Stimulated activated CD4-positive, alpha-beta T cell treated with anti-CD3 and anti-CD28 coated beads, Interleukin-4, amount 100 ng/mL, for 48 hours (primary cell): ENCODE data around the gene FAM13A.

Source experiments
- DNase-seq, 2 donors: peaks; one replicate each; pipeline ENCODE4 v3.0.0-alpha.2; 2020; ENCODE audit warnings: low read depth in 2 of 2

FAM13A gene

DNA sequence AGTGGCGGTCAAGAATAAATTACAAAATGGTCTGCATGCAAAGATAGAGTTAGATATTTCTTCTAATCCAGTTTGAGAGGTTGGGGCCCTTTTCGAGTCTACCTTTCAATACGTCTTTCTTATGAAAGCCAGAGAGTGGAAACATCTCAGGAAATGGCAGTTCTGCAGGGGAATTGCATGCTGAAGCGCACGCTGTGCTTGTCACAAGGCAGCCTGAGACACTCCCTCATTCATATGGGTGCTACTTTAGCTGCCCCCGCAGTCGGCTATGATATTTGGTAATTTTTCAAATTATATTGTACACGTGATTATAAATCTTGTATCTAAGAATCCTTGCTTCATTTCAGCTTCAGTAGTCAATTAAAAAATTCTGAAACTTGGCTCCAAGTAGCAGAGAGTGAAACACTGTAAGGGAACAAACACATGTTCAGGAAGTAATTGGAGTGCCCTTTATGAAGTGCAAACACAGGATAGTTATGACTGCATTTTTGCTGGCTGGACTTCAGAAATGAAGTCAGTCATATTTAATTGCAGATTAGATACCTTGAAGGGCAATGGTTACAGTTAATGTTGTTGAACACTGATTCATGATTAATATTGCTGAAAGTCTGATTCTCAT lies 213.8 kb downstream of the FAM13A start:
- no peak for DNase-seq

DNA sequence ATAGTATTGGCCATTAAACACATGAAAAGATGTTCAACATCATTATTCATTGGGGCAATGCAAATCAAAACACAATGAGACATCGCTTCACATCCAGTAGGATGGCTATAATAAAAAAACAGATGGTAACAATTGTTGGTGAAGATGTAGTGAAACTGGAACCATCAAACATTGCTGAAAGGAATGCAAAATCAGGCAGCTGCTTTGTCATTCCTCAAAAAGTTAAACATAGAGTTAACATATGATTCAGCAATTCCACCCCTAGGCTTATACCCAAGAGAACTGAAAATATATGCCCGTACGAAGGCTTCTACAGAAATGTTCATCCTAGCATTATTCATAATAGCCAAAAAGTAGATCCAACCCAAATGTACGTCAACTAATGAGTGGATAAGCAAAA lies 215.3 kb downstream of the FAM13A start:
- DNase-seq = no peak

DNA sequence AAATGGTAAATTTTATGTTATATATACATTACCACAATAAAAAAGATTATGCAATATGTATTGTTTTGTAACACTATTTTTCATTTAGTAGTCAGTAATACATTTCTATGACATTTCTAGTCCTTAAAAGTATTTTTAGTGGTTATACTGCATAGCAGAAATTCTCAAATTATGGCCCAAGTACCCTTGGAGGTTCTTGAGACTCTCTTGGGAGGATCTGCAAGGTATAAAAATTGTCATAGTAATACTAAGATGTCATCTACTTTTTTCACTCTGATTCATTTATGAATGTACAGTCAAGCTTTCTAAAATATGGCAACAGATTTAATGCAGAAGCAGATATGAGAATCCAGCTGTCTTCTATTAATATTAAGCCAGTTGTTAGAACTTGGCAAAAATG lies 220.8 kb downstream of the FAM13A start:
- DNase-seq = no peak

DNA sequence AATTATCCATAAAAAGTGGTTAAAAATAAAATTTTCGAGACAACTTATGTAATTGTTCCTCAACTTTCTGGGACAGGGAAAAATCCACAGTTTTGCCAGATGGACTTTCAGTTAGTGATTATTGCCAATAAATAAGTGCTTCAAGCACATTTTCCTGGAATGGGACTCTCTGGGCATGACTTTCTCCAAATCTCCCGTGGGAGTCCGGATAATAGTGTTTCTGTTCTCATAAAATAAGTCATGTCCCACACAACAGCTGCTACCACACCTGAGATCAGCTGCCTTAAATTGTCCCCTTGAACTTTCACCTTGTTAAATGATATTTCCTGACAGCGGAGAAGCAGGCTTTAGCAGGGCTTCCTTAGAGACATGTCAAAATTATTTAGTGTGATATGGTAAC lies 226.0 kb downstream of the FAM13A start:
- no peak for DNase-seq

DNA sequence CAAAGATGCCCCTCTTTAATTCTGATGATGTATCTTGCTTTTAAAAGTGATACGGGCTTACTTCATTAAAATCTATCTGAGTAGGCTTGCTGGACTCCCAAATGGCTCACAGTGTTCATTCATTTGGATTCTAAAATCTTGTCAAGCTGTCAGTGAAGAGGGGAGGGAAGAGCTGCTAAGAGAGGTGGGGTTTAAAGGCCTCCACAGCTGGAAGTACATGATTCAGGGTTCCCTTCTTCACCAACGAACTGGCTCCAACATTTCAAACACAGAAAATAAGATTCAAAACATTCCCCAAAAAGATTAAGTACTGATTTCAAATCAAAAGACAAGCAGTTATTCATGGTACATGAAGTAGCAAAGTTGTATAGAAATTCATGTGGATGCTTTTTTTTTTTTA lies 226.4 kb downstream of the FAM13A start:
- no peak for DNase-seq

DNA sequence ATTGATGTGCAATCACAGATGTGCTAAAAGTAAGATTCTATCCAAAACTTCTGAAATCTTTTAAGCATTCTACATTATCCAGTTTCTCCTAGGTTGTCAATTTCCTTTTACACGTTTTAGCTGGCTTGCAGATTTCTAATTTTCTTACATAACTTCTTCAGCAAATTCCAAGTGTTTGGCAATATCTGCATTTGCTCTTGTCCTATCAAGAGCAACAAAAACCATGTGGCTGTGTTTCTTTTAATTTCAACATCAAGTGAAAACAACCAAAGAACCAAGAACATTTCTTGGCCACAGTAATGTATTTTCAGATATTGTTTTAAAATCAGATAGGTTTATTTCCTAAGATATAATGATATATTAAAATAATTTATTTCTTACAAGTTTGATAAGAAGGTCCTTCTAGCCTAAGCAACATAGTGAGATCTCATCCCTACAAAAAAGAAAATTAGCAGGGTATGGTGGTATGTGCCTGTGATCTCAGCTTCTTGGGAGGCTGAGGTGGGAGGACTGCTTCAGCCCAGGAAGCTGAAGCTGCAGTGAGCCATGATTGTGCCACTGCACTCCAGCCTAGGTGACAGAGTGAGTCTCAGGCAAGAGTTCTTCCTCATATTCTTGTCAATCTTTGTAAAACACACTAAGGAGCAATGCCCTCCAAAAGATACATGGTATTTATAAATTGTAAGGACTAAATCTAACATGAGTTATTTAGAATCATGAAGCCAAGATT lies 228.0 kb downstream of the FAM13A start:
- DNase-seq = no peak

DNA sequence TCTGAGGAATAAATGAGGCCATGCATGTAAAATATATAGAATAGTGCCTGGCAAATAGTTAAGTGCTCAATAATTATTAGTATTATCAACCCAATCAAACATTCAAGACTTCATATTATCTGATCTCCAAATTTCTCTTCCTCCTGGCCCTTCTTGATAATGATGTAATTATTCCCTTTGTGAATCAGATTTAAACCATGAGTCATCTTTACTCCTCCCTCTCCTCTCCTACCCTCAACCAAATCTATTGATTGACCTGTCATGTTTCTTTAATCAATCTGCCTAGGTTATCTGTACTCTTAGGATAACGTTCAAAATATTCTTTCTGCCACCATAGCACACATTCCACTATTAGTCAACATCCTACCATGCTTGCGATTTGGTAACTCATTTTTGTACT lies 229.5 kb downstream of the FAM13A start:
- DNase-seq = no peak

DNA sequence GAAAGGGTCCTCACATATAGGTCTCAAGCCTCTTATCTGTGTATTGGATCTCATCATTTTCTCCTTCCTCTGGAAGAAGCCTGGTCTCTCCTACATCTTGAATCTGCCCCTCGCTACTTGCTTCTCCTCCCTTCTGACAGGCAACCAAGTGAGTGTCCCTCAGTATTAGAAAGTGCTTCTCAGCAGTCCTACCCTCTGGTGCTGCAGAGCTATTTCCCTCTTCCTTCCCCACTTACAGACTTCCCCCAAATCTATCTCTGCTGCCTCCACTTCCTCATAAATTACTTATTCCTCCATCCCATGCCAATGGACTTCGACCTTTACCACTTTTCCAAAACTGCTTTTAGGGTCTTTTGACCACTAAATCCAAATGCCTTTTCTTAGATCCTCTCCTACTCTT lies 230.2 kb downstream of the FAM13A start:
- DNase-seq = no peak

DNA sequence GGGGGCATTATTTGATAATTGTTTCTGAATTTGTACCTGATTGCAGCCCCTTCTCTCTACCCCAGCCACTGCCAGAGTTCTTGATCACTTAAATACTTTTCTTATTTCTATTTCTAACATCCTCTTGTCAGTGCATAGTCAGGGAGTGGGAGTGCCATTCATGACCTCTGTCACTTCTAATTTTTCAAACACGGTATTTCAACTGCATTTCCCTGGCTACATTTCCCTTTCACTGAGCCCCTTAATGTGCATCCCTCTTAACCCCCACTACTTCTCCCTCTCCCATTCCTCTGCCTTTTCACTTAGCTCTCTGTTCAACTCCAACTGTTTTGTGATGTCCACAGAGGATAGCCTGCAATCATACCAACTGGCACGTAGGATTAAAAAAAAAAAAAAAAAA lies 231.1 kb downstream of the FAM13A start:
- no peak for DNase-seq

DNA sequence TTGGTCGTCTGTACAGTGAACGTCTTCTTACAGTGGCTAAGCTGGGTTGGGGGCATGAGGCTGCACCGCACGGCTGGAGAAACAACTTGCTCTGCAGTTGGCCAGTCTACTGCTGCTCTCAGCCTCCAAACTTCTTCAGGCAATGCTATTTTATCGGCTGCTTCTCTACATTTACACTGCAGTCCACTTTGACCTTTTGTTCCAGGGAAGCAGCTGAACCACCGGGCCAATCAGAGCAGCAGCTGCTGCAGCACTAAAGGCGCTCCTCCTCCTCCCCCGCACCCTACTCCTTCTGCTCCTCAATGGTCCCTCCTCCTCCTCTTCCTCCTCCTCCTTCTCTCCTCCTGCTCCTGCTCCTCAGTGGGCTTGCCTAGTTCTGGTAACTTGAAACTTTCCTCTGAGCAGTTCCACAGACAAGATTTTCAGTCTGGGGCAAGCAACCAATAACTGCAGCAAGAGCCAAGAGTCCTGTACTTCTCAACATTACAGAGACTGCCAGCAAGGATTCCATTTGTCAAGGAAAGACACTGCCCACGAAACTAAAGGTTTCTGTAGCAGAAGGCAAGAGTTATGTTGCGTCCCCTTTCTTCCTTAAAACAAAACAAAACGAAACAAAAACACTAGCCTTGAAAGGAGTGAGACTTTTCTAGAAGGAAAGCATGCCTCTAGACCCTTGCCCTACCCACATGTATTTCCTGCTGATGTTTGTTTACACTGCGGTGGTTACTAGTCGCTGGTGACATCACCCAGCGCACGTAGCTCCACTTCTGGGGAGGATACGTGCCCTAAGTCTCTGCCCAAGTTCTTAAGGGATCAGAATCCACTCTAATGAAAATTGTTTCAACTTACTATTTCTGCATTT lies 233.7 kb downstream of the FAM13A start:
- peak; percentile 47 to 48 for DNase-seq

DNA sequence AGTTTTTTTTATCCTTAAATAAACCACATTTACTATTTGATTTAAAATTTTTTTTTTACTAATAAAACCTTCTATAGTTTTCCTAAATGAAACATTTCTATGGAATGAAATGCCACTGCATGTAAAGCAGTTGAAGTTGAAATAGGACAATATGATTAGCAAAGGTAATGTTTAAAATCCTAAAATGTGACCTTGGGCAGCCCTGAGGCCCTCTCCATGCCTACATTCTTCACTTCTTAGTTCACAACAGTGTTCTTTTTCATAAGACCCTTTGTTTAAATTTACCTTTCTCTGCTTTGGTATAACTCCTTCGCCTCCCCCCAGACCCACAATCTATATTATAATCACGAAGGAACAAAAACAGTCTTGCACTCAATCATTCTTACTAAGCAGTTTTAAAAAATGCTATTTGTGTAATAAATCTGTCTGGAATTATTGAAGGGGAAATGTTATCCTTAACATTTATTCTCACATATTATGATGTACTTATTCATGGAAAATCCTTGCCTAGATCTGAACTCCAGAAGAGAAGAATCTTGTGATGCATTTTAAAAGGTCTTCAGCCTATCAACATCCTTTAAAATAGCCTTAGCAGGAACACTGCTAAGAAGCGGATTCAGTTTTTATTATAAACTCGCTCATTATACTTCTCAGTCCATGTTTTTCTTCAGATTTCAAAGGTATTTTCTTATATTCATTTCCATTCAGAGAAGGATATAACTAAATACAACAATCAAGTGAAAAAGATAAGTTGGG lies 234.8 kb downstream of the FAM13A start:
- DNase-seq = no peak

DNA sequence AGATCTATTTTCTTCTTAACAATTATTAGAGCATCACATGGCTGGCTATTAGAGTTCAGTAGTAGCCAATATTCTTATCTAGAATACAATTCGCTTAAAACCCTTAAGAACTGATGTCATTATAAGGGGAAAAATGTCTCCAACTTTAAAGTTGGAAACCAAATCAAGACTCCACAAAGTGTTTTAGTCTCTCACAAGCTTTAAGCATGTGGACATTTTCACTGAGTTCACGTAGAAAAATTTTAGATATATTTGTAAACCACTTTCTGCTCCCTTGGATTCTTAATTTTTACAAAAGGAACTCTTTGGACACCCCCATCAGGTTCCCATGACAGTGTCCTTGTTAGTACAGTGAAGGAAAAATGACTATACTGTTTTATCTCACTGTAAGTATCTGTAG lies 235.5 kb downstream of the FAM13A start:
- DNase-seq = no peak

DNA sequence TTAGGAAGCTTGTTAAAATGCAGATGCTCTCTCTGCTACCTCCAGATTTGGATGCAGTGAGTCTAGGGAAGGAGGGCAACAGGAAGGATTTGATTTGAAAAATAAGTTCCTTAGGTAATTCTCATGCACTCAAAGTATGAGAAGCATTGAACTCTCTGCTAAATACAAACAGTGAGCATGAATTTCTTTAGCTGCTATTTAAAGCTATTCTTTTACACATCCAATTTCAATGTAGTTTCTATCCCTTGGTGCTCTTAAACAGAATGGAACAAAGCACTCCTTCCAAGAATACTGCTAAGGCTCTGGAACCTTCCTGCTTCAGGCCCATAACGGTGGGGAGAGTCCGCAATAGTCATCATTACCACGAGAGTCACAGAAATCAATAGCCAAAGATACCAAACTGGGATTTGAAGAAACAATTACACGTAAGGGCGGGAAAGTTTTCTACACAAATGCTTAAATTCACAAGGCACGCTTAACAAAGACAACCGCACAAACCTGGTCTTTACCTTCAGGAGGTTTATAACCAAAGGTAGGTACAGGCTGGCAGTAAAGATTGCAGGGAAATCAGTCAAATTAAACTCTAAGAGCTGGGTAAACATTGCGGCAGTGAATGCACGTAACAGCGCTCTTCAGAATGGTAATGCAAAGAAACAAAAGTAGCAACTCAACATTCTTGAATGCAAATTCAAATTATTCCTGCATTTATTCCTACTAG lies 236.1 kb downstream of the FAM13A start:
- DNase-seq = no peak

DNA sequence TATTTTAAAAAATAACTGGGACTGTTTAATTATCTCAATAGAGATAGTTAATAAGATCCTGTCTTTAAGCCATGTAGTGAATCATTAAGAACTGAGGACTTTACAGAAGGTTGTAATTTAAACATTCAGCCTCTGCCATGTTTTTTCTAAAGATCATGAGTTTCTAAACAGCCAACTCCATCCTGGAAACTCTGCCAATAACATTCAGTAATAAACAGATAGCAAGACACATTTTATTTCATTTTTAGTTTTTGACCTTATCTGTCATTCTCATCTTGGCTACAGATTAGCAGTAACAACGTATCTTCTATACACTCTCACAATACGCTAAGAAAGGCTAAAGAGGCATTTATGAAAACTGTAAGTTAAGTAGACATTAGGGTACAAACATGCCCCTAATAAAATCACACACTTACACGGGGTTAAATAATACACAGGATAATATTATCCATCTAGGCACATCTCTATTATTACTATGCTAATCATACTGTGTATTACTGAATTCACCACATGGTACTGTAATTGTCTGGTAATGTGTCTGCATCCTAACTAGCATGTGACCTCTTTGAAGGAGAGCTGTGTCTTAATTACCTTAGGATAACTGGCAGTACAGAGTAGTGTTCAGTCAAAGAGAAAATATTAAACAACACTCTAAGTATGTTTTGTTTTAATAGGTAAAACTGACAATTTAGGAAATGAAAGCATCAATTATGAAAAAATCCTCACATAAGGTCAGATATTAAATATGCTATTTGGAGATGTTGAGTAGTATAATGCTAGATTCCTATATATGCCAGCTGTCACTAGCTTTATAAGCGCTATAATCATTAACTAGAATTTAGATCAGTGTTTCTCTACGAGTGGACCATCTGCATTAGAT lies 236.9 kb downstream of the FAM13A start:
- DNase-seq = no peak

DNA sequence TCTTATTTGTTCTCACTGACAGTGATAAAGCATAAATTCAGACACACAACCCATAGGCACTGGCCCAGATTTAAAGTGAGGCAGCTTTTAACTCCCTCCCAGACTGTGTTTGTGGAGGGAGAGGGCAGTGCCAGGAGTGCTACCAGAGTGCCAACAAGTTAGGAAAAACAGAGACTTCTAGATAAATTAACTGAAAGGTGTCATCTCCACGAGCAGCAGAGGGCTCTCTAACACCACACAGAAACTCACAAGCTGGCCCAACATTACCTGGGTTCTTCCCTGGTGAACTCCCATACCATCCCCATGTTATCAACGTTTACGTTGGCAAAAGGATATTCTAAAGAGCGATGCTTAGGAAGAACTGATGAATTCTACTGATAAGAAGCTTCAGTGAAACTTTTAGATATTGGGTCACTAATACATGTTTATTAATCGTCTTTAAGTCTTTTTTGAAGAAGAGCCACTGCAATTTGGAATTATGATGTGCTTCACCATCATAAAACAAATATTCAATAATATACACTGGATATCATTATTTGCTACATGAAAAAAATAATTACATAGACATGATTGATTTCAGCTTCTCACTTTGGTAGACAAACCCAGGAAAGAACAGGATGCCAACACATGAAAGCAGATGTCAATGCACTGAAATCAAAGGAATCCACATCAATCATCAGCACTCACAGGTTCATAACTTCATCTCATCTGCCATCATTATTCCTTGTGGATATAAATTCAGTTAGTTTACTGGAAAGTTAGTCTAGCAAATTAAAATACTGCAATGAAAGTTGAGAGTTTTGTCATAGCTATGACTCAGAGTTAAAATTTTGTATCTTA lies 238.1 kb downstream of the FAM13A start:
- peak in 1 of 2 donors; percentile 21 for DNase-seq

DNA sequence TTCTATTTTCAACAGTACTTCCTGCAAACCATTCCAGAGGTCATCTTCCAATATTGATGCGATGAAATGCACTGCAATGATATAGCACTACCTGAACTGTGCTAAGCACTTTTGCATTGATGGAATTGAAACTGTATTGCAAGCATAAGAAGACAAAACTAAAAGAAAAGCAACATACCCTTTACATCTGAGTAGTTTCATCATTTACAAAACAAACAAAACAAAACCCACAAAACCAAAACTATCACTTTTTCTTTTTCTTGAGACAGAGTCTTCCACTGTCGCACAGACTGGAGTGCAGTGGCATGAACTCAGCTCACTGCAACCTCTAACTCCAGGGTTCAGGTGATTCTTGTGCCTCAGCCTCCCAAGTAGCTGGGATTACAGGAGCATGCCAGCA lies 239.2 kb downstream of the FAM13A start:
- no peak for DNase-seq

DNA sequence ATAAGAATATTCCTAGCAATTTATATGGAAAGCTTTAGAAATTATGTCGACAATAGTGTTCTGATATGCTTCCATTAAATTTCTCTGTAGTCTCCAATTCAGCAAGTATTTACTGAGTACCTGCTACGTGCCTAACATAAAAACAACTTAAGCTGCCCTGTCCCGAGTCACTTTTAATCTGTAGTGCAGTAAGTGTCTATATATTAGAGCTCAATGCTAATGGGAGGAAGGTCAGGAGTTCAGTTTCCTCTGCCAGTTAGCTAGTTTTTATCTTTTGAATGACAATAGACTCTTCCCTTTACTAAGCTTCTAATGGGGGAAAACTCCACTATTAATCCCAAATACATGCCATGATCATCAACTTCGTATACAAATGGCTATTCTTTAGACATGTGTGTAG lies 240.6 kb downstream of the FAM13A start:
- DNase-seq = no peak

DNA sequence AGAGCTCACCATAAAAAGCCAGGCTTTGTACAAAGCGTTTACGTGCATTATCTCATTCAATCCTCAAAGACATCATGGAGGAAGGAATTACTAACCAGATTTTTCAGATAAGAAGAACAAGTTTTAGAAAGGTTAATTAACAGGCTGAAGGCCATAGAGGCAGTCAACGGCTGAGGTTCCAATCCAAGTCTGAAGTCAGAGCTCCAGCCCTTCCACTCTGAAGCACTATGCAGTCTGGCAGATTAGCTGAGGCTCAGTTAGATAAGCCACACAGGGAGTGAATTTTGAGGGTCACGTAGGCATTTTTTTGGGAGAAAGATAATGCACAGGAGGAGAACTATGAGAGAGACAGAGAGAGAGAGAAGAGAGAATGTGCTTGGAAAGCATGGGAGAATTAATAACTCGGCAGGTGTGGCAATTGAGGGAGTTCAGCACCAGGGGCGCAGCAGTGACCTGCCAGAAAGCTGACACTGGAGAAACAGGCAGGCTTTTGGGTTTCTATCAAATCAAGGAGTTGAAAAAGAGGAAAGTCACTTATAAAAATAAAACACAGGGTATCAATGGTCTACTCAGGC lies 242.9 kb downstream of the FAM13A start:
- no peak for DNase-seq

DNA sequence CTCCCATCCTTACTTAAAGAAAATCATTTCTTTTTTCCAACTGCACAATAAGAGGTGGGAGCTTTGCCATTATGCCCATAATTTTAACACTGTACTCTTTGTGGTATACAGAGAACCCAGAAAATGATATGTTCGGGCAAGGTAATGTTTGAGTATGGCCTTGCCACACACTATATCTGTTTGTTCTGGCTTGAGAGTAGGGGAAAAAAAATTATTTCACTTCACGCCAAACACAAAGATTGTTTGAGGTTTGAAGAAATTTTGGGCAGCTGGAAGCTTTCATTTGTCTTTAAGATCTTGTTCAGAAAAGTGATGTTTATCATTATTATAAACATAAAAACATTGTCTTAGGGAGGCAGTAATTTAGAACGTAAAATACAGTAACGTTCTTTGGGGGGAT lies 244.0 kb downstream of the FAM13A start:
- no peak for DNase-seq
